NCI-H2196 (cell line): Measurements from ENCODE around the gene VSIG2.
"Not testable (repeated sequence)": the region's sequence is repeated elsewhere in the genome, so short reads cannot be mapped to it uniquely, and the experiment has no call there.

Experiments
- DNase-seq: peaks from one replicate; lab custom pipeline; 2025; ENCODE audit not compliant: unreplicated experiment; lab: John Stamatoyannopoulos, UW

VSIG2 gene, protein sequence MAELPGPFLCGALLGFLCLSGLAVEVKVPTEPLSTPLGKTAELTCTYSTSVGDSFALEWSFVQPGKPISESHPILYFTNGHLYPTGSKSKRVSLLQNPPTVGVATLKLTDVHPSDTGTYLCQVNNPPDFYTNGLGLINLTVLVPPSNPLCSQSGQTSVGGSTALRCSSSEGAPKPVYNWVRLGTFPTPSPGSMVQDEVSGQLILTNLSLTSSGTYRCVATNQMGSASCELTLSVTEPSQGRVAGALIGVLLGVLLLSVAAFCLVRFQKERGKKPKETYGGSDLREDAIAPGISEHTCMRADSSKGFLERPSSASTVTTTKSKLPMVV

GRCh38 chr11:124751741-124752470 lies at the start of gene VSIG2:
TSS of gene VSIG2 (minus strand) at chr11:124752255. CDS start at chr11:124752137, 118 bp downstream.
- no peak for DNase-seq

DNA sequence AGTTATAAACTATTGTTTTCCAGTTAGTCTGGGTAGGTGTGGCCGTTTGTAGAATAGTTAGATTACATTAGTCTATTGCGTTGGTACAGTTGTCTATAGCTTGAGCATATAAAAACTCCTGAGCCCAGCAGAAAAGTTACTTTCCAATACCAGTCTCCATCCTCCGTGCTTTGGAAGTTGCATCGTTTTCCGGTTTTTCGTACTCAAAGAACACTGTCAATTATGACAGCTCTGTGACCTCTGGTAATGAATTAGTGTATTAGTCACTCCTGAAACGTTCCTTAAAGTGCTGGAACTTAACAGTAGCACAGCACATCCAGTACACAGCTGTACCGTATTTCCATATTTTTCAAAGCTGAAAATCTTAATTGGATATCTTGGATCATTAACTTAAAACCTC lies 49.0 kb upstream of the VSIG2 start:
- DNase-seq: no peak

DNA sequence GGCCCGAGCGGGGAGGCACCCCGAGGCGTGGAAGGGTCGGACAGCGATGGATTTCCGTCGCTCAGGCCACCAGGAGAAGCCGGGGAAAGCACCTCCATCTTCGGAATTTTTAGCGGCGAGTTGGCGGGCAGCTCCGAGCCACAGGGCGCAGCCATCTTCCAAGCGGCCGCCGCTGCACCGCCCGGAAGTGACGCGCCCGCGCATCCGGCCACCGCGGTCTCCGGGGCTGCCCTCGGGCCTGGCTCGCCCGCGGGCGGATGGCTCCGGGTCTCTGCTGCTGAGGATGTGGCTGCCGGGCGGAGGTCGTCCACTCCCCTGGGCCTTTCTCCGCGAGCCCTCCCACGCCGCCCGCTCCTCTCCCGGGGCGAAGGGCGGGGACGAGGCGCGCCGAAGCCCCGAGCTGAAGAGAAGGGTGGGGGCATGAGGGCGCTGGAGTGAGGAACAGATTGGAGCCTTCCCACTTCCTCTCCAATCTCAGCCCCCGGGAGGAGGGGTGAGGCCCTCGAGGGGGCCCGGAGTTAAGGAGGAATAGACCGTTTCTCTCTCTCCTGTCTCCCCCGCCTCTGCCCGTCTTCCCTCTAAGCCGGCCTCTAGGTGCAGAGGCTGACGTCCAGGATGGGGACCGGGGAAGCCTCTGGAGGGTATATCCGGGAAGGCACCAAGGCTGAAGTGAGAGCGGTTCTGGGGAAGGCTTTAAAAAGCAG lies 48.3 kb upstream of the VSIG2 start, which contains the start of gene MSANTD2:
Gene MSANTD2, minus strand, starts transcription at position 181 of the 704 bp plus-strand sequence. Its CDS starts 26 bp downstream, at position 155.
- DNase-seq: peak; percentile 71

DNA sequence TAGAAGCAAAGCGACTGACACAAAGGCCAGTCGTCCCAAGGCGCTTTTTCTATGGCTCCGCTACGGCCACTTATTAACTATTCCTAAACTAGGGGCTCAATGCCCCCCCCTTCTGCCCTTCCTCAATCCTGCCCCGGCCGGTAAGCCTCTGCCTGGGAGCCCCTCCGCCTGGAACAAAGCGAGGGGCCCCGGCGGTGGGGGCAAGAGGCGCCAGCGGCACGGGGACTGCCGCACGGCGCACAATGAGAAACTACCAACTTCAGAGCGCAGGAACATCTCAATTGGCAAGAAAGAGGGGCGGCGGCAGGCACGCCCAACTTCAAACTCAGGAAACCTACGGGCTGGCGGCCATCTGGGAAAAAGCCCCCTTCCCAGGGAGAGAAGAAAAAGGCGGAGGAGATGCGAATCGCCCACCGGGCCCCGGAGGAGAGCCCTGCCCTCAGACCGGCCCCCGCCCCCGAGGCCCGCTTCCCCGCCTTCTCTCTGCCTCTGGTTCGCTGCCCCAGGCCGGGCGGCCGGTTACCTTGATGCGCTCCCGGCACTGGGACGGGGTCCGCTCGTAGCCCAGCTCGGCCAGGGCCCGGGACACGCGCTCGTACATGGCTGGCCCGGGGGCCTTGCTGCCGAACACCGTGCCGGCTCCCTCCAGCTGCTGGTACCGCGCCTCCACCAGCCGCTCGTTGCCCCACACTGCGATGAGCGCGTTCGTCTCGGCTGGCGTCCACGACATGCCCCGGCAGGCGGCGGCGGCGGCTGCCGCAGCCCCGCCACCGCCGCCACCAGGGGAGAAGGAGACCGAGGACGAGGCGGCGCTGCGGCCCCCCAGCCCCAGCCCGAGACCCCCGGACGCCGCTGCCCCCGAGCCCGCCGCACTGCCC lies 47.5 kb upstream of the VSIG2 start:
- peak; percentile 33 for DNase-seq

GRCh38 chr11:124798991-124799347 lies 46.9 kb upstream of the VSIG2 start:
- DNase-seq: no peak

GRCh38 chr11:124796312-124796711 lies 44.3 kb upstream of the VSIG2 start:
- DNase-seq: no peak

- DNase-seq: peak; percentile 63
These were observed 41.6 kb upstream of the VSIG2 start for GRCh38 chr11:124793466-124794278.

DNA sequence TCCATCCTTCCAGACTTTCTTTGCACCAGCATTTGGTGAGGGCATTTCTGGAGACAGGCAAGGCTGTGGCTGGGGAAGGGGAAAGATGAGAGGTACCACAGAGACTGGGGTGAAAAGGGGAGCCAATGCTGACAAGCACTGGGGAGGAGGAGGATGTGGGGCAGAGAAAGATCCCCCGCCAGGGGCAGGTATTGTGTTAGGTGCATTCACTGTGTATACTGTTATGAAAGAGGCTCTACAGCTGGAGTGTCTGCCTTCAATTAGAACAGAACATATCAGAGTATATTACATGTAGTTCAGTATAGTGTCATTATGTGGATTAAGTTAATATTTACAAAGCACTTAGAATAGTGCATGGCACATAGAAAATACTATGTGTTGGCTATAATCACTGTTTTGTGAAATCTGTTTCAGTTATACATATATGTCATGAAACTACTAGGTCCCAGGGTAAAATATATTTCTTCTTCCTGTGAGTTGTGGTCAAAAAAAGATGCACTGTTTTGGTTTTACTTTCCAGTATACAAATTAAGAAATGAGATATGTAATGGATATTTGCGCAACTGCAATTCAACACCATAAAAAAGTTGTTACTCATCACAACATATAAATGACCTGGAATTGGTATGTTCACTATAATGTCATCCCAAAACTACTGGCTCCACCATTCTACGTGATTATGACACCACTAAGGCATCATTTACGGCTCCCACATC lies 39.7 kb upstream of the VSIG2 start:
- no peak for DNase-seq

- DNase-seq: no peak
These were observed 36.5 kb upstream of the VSIG2 start for GRCh38 chr11:124788521-124788920.

DNA sequence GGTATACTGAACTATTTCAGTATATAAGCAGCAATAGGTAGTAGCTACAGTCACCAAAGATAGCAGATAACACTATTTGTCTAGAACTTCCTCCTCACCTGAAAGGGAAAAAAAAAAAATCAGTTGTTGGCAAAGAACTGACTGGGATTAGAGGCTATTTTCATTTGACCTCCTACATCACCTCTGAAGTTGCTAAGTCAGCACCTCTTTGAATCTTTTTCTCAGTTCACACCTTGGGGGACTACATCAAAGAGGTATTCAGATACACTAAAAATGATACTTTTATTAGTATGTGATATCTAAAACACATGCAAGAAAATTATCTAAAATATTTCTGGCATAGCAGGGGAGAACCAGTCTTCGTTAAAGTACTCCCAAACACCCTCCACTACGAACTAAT lies 32.0 kb upstream of the VSIG2 start:
- no peak for DNase-seq

DNA sequence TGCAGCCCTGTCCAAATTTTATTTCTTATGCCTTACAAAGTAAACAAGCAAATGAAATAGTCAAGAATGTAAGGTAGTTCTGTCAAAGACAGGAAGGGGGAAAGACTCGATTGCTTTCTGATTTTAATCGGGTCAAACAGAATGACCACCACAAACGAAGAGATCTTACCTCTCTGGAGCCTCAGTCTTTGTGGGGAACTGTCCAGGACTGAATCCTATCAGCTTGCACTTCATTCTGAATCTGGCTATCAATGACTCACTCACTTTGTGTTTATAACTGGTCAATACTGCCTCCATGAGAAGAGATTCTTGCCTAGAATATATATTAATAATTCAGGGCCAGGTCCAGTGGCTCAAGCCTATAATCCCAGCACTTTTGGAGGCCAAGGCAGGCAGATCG lies 30.9 kb upstream of the VSIG2 start:
- DNase-seq: no peak

GRCh38 chr11:124779568-124779967 lies 27.5 kb upstream of the VSIG2 start:
- DNase-seq: no peak

GRCh38 chr11:124778281-124778680 lies 26.2 kb upstream of the VSIG2 start:
- no peak for DNase-seq

- DNase-seq: no peak
These were observed 25.0 kb upstream of the VSIG2 start for GRCh38 chr11:124776865-124777645.

GRCh38 chr11:124770959-124771358 lies 18.9 kb upstream of the VSIG2 start:
- DNase-seq: not testable (repeated sequence)

- no peak for DNase-seq
These were observed 18.0 kb upstream of the VSIG2 start for GRCh38 chr11:124769806-124770774.

GRCh38 chr11:124768914-124769313 lies 16.9 kb upstream of the VSIG2 start:
- DNase-seq: no peak
